Ovary (tissue), 9 donors: ENCODE data around the gene SLCO1B3. TPM values are rescaled to one million over a fixed set of nuclear protein-coding genes. Genes with fewer than 3 reads are reported as not detected.

ENCODE experiments used
- DNase-seq, 5 donors: peaks; one replicate each; pipeline ENCODE4 v3.0.0-alpha.2; 2019 to 2020
- H3K27ac ChIP-seq, 2 donors: fragments of 200-600 bp; one replicate each; pipeline versions ENCODE4 v1.5.1 to v1.8.0; 2019 to 2022
- H3K27me3 ChIP-seq: fragments of 200-600 bp; one replicate; pipeline ENCODE4 v1.8.0; 2022
- H3K36me3 ChIP-seq: fragments of 200-600 bp; sonication (generic); one replicate; pipeline ENCODE4 v1.5.1; 2019
- H3K4me1 ChIP-seq: one replicate; pipeline ENCODE4 v1.8.1; 2013; ENCODE audit warnings: mild to moderate bottlenecking, moderate library complexity; ENCODE audit not compliant: insufficient read depth
- H3K4me3 ChIP-seq: fragments of 200-600 bp; sonication (generic); one replicate; pipeline ENCODE4 v1.5.1; 2017
- H3K9me3 ChIP-seq, 2 donors: fragments of 200-600 bp in 1 of 2; sonication (generic) in 1 of 2; one replicate each; pipeline versions ENCODE4 v1.5.1 to v1.8.1; 2013 to 2019; ENCODE audit warnings: mild to moderate bottlenecking in 1 of 2, moderate library complexity in 1 of 2
- CTCF ChIP-seq, 3 donors: fragments of 450-650 bp in 2 of 3; fragments of 200-600 bp in 1 of 3; IDR thresholded peaks; one replicate each; pipeline versions ENCODE4 v1.5.1 to v1.8.0; 2016 to 2022; ENCODE audit warnings: antibody characterized with exemption in 3 of 3, mild to moderate bottlenecking in 1 of 3
- EP300 ChIP-seq: sonication (generic); formaldehyde crosslinking; IDR thresholded peaks from one replicate; pipeline ENCODE4 v1.6.1; 2017; ENCODE audit warnings: antibody characterized with exemption
- POLR2A ChIP-seq: fragments of 450-650 bp; IDR thresholded peaks from one replicate; pipeline ENCODE4 v1.6.1; 2017; ENCODE audit warnings: antibody characterized with exemption, mild to moderate bottlenecking, moderate library complexity
- WGBS, 3 donors: extraction: QIAGEN DNeasy Blood & Tissue Kit in 1 of 3; methylation state at CpG; one replicate each; pipeline versions ENCODE4 v1.1.5 to v1.1.7; 2013 to 2017; 5-methylcytosine and 5-hydroxymethylcytosine counted together
- intact Hi-C, 4 donors: fragments of 100-400 bp; cut with DNase I; formaldehyde crosslinking; loops; one replicate each; pipeline versions ENCODE4 v1.11.0 to v1.15.1; 2022 to 2023
- polyA plus RNA-seq, 2 donors: library from polyadenylated mRNA; stranded (reverse); fragments of 200-250 nt in 1 of 2; fragments of 350-450 nt in 1 of 2; fragmentation: Illumina TruSeq in 1 of 2; extraction: RNeasy Lipid Tissue Mini Kit (QIAGEN cat#74804) in 1 of 2; gene quantifications; one replicate each; pipeline ENCODE4 v1.2.3, GENCODE V29; 2013 to 2014
- total RNA-seq, 7 donors: library from RNA; depleted of rRNA in 2 of 7; stranded (reverse); fragments of >200 nt in 2 of 7; fragmentation: NEBNext Ultra II Directional in 3 of 7; extraction: Animal tissue kit (Norgen Biotek cat#: 25700) in 3 of 7; gene quantifications; one replicate each; pipeline versions ENCODE4 v1.1.0 to v1.2.4, GENCODE V29; 2016 to 2023
- donor health status: DM: no; HTN: no; CAD: no; lungs with moderate emphysema.
- donor health status: DM: no; HTN: no; CAD: no.
- donor health status: Bipolar disorder and iron deficiency.
- donor health status: DM: yes; HTN: yes; CAD: no.
- donor health status: DM: no; HTN: no; CAD: no.
- donor health status: DM: yes; HTN: yes; CAD: no.

The SLCO1B3 gene
- total and polyA plus RNA-seq, 9 donors: 0.07 to 0.10 (median 0.10) TPM; not detected in 6

DNA sequence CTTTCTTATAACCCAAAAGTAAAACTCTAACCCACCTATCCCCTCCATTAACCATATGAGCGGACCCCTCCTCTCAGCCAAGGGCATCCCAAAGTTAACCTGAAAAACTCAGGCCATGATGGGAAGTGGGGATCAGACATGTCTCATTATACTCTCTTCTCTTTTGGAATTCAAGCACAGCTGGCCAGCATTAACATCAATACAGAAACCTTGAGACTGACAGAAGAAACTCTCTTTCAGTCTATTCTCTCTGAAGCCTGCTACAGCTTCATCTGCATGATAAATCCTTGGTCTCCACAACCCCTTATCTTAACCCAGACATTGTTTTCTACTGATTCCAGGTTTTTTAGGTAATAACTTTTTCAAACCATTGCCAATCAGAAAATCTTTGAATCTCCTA is 17.5 kb upstream of the SLCO1B3 start:
- no peaks in the 10 kb centered on the region for H3K4me1 ChIP-seq

GRCh38 chr12:20798554-20798953 is 12.0 kb upstream of the SLCO1B3 start:
- Histone ChIP-seq H3K9me3 (no peaks in the 10 kb centered on the region), H3K4me3 (no peak overlapping the region), H3K27ac (no peak overlapping the region), H3K36me3 (no peaks in the 10 kb centered on the region), H3K4me1 (no peaks in the 10 kb centered on the region), H3K27me3 (no peaks in the 10 kb centered on the region)
- intact Hi-C loops: no loop called here
- no peak for DNase-seq
- WGBS, 3 donors: 9 to 16% (median 14%) methylated on average over 1 of the region's 1 CpG
- TF ChIP-seq CTCF (IDR thresholded peaks at IDR 0.05) (no peak), EP300 (no peak), POLR2A (no peak)

More for the DNA sequence above, 17.5 kb upstream of the SLCO1B3 start:
- DNase-seq: no peak
- intact Hi-C loops: no loop called here
- H3K36me3 ChIP-seq: no peaks in the 10 kb centered on the region
- no peaks in the 10 kb centered on the region for H3K27me3 ChIP-seq
- TF ChIP-seq EP300: no peak
- no peak for TF ChIP-seq POLR2A
- no peak for TF ChIP-seq CTCF (IDR thresholded peaks at IDR 0.05)
- no peaks in the 10 kb centered on the region for H3K9me3 ChIP-seq
- no peak overlapping the region for H3K4me3 ChIP-seq
- WGBS, 3 donors: 97 to 98% (median 98%) methylated on average over 1 of the region's 1 CpG
- H3K27ac ChIP-seq: no peak overlapping the region

- intact Hi-C loops: no loop called here
- 73 to 87% (median 87%) methylated on average over 1 of the region's 1 CpG for WGBS, 3 donors
- H3K27ac ChIP-seq: no peak overlapping the region
- no peaks in the 10 kb centered on the region for H3K4me1 ChIP-seq
- no peaks in the 10 kb centered on the region for H3K27me3 ChIP-seq
- no peak overlapping the region for H3K4me3 ChIP-seq
- H3K9me3 ChIP-seq: no peaks in the 10 kb centered on the region
- TF ChIP-seq EP300 (no peak), POLR2A (no peak), CTCF (IDR thresholded peaks at IDR 0.05) (no peak)
- no peak for DNase-seq
- H3K36me3 ChIP-seq: no peaks in the 10 kb centered on the region
These were observed 10.3 kb upstream of the SLCO1B3 start for GRCh38 chr12:20800160-20800559.

DNA sequence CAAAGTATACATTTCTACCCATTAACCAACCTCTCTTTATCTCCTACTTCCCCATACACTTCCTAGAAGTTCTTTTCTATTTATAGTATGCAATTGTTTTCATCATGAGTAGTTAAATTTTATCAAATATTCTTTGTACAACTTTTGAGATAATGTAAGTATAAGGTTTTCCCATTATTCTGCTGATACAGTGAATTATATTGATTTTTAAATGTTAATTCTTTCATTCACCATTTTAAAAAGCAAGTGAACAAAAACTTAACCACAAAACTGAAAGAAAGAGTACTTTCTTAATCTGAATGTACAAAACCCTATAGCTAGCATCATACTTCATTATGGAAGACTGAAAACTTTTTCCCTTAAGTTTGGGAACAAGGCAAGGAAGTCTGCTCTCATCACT is 9.5 kb upstream of the SLCO1B3 start:
- intact Hi-C loops: no loop called here
- Histone ChIP-seq H3K4me3 (no peak overlapping the region), H3K36me3 (no peaks in the 10 kb centered on the region), H3K27me3 (no peaks in the 10 kb centered on the region), H3K9me3 (no peaks in the 10 kb centered on the region), H3K4me1 (no peaks in the 10 kb centered on the region), H3K27ac (no peak overlapping the region)
- TF ChIP-seq POLR2A (no peak), EP300 (no peak), CTCF (IDR thresholded peaks at IDR 0.05) (no peak)
- DNase-seq: no peak

DNA sequence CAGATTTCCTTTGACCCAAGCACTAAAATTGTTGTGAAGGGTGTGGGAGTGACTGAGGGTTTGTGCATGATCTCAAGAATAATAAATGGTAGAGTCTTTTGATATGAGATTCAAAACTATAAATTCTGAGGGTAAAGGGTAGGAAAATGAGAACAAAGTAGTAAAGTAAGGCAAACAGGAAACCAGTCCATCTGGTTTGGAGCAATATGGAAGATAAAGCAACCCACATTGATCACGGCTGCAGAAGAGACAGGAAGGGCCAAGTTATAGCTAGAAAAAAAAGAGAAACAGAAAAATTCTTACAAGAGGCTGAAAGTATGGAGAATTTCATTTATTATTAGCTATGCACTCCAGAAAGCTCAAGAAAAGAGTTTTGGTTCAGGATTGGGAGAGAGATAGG is 4.6 kb upstream of the SLCO1B3 start:
- no peak overlapping the region for H3K27ac ChIP-seq
- no peaks in the 10 kb centered on the region for H3K36me3 ChIP-seq
- WGBS, 3 donors: 25 to 41% (median 30%) methylated on average over 1 of the region's 1 CpG
- TF ChIP-seq POLR2A (no peak), CTCF (IDR thresholded peaks at IDR 0.05) (no peak), EP300 (no peak)
- H3K4me1 ChIP-seq: no peaks in the 10 kb centered on the region
- no peak for DNase-seq
- H3K9me3 ChIP-seq: no peaks in the 10 kb centered on the region
- H3K27me3 ChIP-seq: no peaks in the 10 kb centered on the region
- H3K4me3 ChIP-seq: no peak overlapping the region
- intact Hi-C loops: no loop called here
